ENCODE results near the gene ITGAV. TPM values are rescaled to one million over a fixed set of nuclear protein-coding genes. Genes with fewer than 3 reads are reported as not detected.

ITGAV gene
- total and polyA plus RNA-seq, 2 experiments from 2014 or later = 32.7 to 135 TPM

DNA sequence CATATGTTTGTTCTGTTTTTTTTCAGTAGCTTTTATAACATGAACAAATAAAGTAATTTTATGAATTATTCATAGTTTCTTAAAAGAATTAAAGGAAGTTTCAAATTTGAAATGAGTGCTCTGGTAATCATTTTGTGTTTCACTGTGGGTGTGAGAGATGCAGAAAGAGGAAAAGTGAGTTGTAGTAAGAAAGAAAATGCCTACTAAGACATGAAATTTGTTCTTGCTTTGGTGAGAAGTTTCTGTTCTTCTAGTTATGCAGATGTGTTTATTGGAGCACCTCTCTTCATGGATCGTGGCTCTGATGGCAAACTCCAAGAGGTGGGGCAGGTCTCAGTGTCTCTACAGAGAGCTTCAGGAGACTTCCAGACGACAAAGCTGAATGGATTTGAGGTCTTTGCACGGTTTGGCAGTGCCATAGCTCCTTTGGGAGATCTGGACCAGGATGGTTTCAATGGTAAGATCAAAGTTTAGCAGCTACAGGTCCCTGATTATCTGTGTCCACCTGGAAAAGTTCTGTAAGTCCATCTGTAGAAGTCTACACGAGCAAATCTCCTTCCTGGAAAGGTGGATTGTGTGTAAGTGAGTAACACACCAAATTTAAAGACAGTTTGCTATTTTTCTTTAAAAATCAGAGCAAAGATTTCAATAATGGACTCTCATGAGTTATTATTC is 51.4 kb downstream of the ITGAV start:
- Histone ChIP-seq H3K27me3 (no peaks in the 10 kb centered on the region), H3K4me2 (no peak overlapping the region), H3K79me2 (no peaks in the 10 kb centered on the region), H2AFZ (no peak overlapping the region), H3K36me3 (replicated peaks; ENCODE audit: insufficient read depth, low read depth) (no peaks in the 10 kb centered on the region), H3K4me1 (ENCODE audit: insufficient read depth) (no peaks in the 10 kb centered on the region), H3K4me3 (no peak overlapping the region), H3K9me2 (replicated peaks; ENCODE audit: insufficient read depth) (no peaks in the 10 kb centered on the region), H4K20me1 (ENCODE audit: insufficient read depth, poor library complexity, severe bottlenecking) (no peaks in the 10 kb centered on the region), H3K27ac (no peak overlapping the region), H3K9me3 (ENCODE audit: low read depth) (no peaks in the 10 kb centered on the region)
- WGBS (ENCODE audit: low lambda C conversion rate, missing lambda C conversion rate) = 91% methylated on average over 4 of the region's 4 CpGs
- DNase-seq (ENCODE audit: low spot score) = no peak
- TF ChIP-seq EZH2 (IDR thresholded peaks at IDR 0.05; ENCODE audit: borderline replicate concordance) (no peak), EZH2phosphoT487 (IDR thresholded peaks at IDR 0.05; ENCODE audit: low read depth, severe bottlenecking, unreplicated experiment) (no peak)
- TF ChIP-seq, protein P1, sequence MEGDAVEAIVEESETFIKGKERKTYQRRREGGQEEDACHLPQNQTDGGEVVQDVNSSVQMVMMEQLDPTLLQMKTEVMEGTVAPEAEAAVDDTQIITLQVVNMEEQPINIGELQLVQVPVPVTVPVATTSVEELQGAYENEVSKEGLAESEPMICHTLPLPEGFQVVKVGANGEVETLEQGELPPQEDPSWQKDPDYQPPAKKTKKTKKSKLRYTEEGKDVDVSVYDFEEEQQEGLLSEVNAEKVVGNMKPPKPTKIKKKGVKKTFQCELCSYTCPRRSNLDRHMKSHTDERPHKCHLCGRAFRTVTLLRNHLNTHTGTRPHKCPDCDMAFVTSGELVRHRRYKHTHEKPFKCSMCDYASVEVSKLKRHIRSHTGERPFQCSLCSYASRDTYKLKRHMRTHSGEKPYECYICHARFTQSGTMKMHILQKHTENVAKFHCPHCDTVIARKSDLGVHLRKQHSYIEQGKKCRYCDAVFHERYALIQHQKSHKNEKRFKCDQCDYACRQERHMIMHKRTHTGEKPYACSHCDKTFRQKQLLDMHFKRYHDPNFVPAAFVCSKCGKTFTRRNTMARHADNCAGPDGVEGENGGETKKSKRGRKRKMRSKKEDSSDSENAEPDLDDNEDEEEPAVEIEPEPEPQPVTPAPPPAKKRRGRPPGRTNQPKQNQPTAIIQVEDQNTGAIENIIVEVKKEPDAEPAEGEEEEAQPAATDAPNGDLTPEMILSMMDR (IDR thresholded peaks at IDR 0.05; ENCODE audit: poor library complexity) = no peak

GRCh38 chr2:186641807-186642321 is 52.0 kb downstream of the ITGAV start:
- DNase-seq (ENCODE audit: low spot score) = peak; percentile 74
- 86% methylated on average over 2 of the region's 2 CpGs for WGBS (ENCODE audit: low lambda C conversion rate, missing lambda C conversion rate)
- Histone ChIP-seq H3K4me1 (ENCODE audit: insufficient read depth) (no peaks in the 10 kb centered on the region), H4K20me1 (ENCODE audit: insufficient read depth, poor library complexity, severe bottlenecking) (no peaks in the 10 kb centered on the region), H3K36me3 (replicated peaks; ENCODE audit: insufficient read depth, low read depth) (no peaks in the 10 kb centered on the region), H3K4me3 (no peak overlapping the region), H3K27me3 (no peaks in the 10 kb centered on the region), H2AFZ (no peak overlapping the region), H3K9me3 (ENCODE audit: low read depth) (no peaks in the 10 kb centered on the region), H3K9me2 (replicated peaks; ENCODE audit: insufficient read depth) (no peaks in the 10 kb centered on the region), H3K27ac (no peak overlapping the region), H3K4me2 (no peak overlapping the region), H3K79me2 (no peaks in the 10 kb centered on the region)
- TF ChIP-seq EZH2 (IDR thresholded peaks at IDR 0.05; ENCODE audit: borderline replicate concordance) (no peak), EZH2phosphoT487 (IDR thresholded peaks at IDR 0.05; ENCODE audit: low read depth, severe bottlenecking, unreplicated experiment) (no peak)
- TF ChIP-seq, protein P1 (IDR thresholded peaks at IDR 0.05; ENCODE audit: poor library complexity) = peak; percentile 77

GRCh38 chr2:186644791-186645190 is 54.9 kb downstream of the ITGAV start:
- no peak overlapping the region for H3K4me2 ChIP-seq
- no peaks in the 10 kb centered on the region for H3K9me3 ChIP-seq (ENCODE audit: low read depth)
- no peaks in the 10 kb centered on the region for H3K4me1 ChIP-seq (ENCODE audit: insufficient read depth)
- H3K9me2 ChIP-seq (replicated peaks; ENCODE audit: insufficient read depth) = no peaks in the 10 kb centered on the region
- no peaks in the 10 kb centered on the region for H4K20me1 ChIP-seq (ENCODE audit: insufficient read depth, poor library complexity, severe bottlenecking)
- no peaks in the 10 kb centered on the region for H3K27me3 ChIP-seq
- DNase-seq (ENCODE audit: low spot score) = no peak
- no peaks in the 10 kb centered on the region for H3K36me3 ChIP-seq (replicated peaks; ENCODE audit: insufficient read depth, low read depth)
- H2AFZ ChIP-seq = no peak overlapping the region
- no peak overlapping the region for H3K4me3 ChIP-seq
- no peak overlapping the region for H3K27ac ChIP-seq
- TF ChIP-seq EZH2 (IDR thresholded peaks at IDR 0.05; ENCODE audit: borderline replicate concordance) (no peak), EZH2phosphoT487 (IDR thresholded peaks at IDR 0.05; ENCODE audit: low read depth, severe bottlenecking, unreplicated experiment) (no peak)
- TF ChIP-seq, protein P1 (IDR thresholded peaks at IDR 0.05; ENCODE audit: poor library complexity) = no peak
- H3K79me2 ChIP-seq = no peaks in the 10 kb centered on the region
- WGBS (ENCODE audit: low lambda C conversion rate, missing lambda C conversion rate) = 94% methylated on average over 5 of the region's 5 CpGs

Measured in hepatocyte (in vitro differentiated cells).